Bronchial epithelial cell (primary cell): Measurements from ENCODE around the gene FBXO10. TPM values are rescaled to one million over a fixed set of nuclear protein-coding genes. Genes with fewer than 3 reads are reported as not detected.
"Not testable (repeated sequence)": the region's sequence is repeated elsewhere in the genome, so short reads cannot be mapped to it uniquely, and the experiment has no call there.

Source experiments
- DNase-seq: peaks from one replicate; pipeline ENCODE4 v3.0.0-alpha.2; 2010; ENCODE audit warnings: low read depth
- FAIRE-seq: peaks from 2 replicates; lab custom pipeline; 2011; peaks lifted over from hg19 to GRCh38; lab: Jason Lieb, UNC
- H3K27me3 ChIP-seq: 2 replicates; pipeline ENCODE4 v1.5.1; 2011; ENCODE audit warnings: low read length; ENCODE audit not compliant: control insufficient read depth, insufficient read depth
- H3K36me3 ChIP-seq: 2 replicates; pipeline ENCODE4 v1.5.1; 2011; ENCODE audit warnings: low read length; ENCODE audit not compliant: control insufficient read depth, insufficient read depth
- H3K4me3 ChIP-seq: 2 replicates; pipeline ENCODE4 v1.5.1; 2011; ENCODE audit warnings: mild to moderate bottlenecking, low read depth, low read length, control low read depth
- CTCF ChIP-seq: IDR thresholded peaks from 2 replicates; pipeline ENCODE4 v1.5.1; 2011; ENCODE audit warnings: mild to moderate bottlenecking, moderate library complexity, low read length, control low read depth, inconsistent platforms; ENCODE audit not compliant: insufficient read depth, severe bottlenecking
- total RNA-seq: library from RNA; depleted of rRNA; stranded (reverse); fragments of >200 nt; gene quantifications from 2 replicates; pipeline ENCODE4 v1.2.1, GENCODE V29; 2014

The FBXO10 gene
- total RNA-seq, 1 donor from 2014 or later = 3.7 TPM

- TF ChIP-seq CTCF = no peak
- Histone ChIP-seq H3K27me3 (no peaks in the 10 kb centered on the region), H3K4me3 (no peak overlapping the region), H3K36me3 (no peaks in the 10 kb centered on the region)
- FAIRE-seq (no peak), DNase-seq (no peak)
Measured at GRCh38 chr9:37476930-37477329, 99.2 kb downstream of the FBXO10 start.

- no peaks in the 10 kb centered on the region for H3K27me3 ChIP-seq
Measured at GRCh38 chr9:37474438-37474837, 101.7 kb downstream of the FBXO10 start.

GRCh38 chr9:37473982-37474381, 102.2 kb downstream of the FBXO10 start:
- H3K4me3 ChIP-seq, FAIRE-seq, DNase-seq, H3K36me3 ChIP-seq, H3K27me3 ChIP-seq: not testable (repeated sequence)

More at GRCh38 chr9:37474438-37474837, 101.7 kb downstream of the FBXO10 start:
- DNase-seq (no peak), FAIRE-seq (no peak)
- H3K36me3 ChIP-seq = no peaks in the 10 kb centered on the region
- H3K4me3 ChIP-seq = no peak overlapping the region
- no peak for TF ChIP-seq CTCF

- TF ChIP-seq CTCF = no peak
- no peaks in the 10 kb centered on the region for H3K36me3 ChIP-seq
- no peaks in the 10 kb centered on the region for H3K27me3 ChIP-seq
- FAIRE-seq = no peak
- peak; percentile 94 for DNase-seq
- peak overlapping the region; percentile 15 for H3K4me3 ChIP-seq
Measured at GRCh38 chr9:37471942-37472684, 104.1 kb downstream of the FBXO10 start.

GRCh38 chr9:37468620-37469019, 107.6 kb downstream of the FBXO10 start:
- Histone ChIP-seq H3K4me3 (no peak overlapping the region), H3K36me3 (no peaks in the 10 kb centered on the region), H3K27me3 (no peaks in the 10 kb centered on the region)
- no peak for DNase-seq
- TF ChIP-seq CTCF = no peak
- no peak for FAIRE-seq

- FAIRE-seq, H3K4me3 ChIP-seq, DNase-seq, H3K27me3 ChIP-seq, H3K36me3 ChIP-seq: not testable (repeated sequence)
Measured at GRCh38 chr9:37467530-37467929, 108.7 kb downstream of the FBXO10 start.
